Choroid plexus epithelial cell (primary cell): Measurements from ENCODE around the gene SEMA3D.

Experiments
- DNase-seq: peaks from one replicate; pipeline ENCODE4 v3.0.0-alpha.2; 2010; ENCODE audit warnings: low read depth
- H3K4me3 ChIP-seq: 2 replicates; pipeline ENCODE4 v1.5.1; 2011; ENCODE audit warnings: low read depth, mild to moderate bottlenecking, control low read depth, low read length, moderate library complexity
- CTCF ChIP-seq: conservative IDR thresholded peaks from 2 replicates; pipeline ENCODE4 v1.5.1; 2011; ENCODE audit warnings: low read depth, mild to moderate bottlenecking, control low read depth, inconsistent platforms, low read length, moderate library complexity

Gene SEMA3D

GRCh38 chr7:85095366-85095765 lies 91.5 kb downstream of the SEMA3D start:
- DNase-seq = peak; percentile 39
- no peak overlapping the region for H3K4me3 ChIP-seq
- no peak for TF ChIP-seq CTCF

GRCh38 chr7:85094046-85094725 lies 92.7 kb downstream of the SEMA3D start:
- TF ChIP-seq CTCF = no peak
- no peak overlapping the region for H3K4me3 ChIP-seq
- DNase-seq = peak; percentile 52

- DNase-seq = no peak
- no peak for TF ChIP-seq CTCF
- no peak overlapping the region for H3K4me3 ChIP-seq
Observed at GRCh38 chr7:85091565-85091928, 95.3 kb downstream of the SEMA3D start.

- no peak for DNase-seq
- H3K4me3 ChIP-seq = no peak overlapping the region
- TF ChIP-seq CTCF = no peak
Observed at GRCh38 chr7:85090919-85091564, 95.8 kb downstream of the SEMA3D start.

- no peak for TF ChIP-seq CTCF
- no peak overlapping the region for H3K4me3 ChIP-seq
- DNase-seq = no peak
Observed at GRCh38 chr7:85090143-85090542, 96.7 kb downstream of the SEMA3D start.

GRCh38 chr7:85081846-85082245 lies 105.0 kb downstream of the SEMA3D start:
- no peak overlapping the region for H3K4me3 ChIP-seq
- no peak for TF ChIP-seq CTCF
- DNase-seq = no peak

- peak; percentile 9 for DNase-seq
- TF ChIP-seq CTCF = no peak
- H3K4me3 ChIP-seq = no peak overlapping the region
Observed at GRCh38 chr7:85081392-85081791, 105.5 kb downstream of the SEMA3D start.
